HepG2 (cell line): ENCODE results near the gene SPHK2. TPM values are rescaled to one million over a fixed set of nuclear protein-coding genes. Genes with fewer than 3 reads are reported as not detected.

Source experiments
- BHLHE40 ChIP-seq: IDR thresholded peaks from 2 replicates; pipeline ENCODE4 v1.6.1; 2011; ENCODE audit warnings: low read length, improper control_type of control experiment
- KAT7 ChIP-seq: IDR thresholded peaks from 2 replicates; pipeline ENCODE4 v1.6.1; 2018; ENCODE audit warnings: borderline replicate concordance, missing compliant biosample characterization
- POGZ ChIP-seq: sonication (generic); formaldehyde crosslinking; IDR thresholded peaks from 2 replicates; pipeline ENCODE4 v1.4.0; 2020; ENCODE audit warnings: mild to moderate bottlenecking, missing genetic modification reagents
- SIX4 ChIP-seq: sonication (generic); formaldehyde crosslinking; IDR thresholded peaks from 2 replicates; pipeline ENCODE4 v1.4.0; 2020; ENCODE audit warnings: missing genetic modification reagents
- SRSF9 ChIP-seq: fragments of 200-400 bp; formaldehyde crosslinking; IDR thresholded peaks from 2 replicates; pipeline ENCODE4 v1.6.1; 2018; ENCODE audit warnings: borderline replicate concordance, mild to moderate bottlenecking, low read depth, low read length; ENCODE audit not compliant: insufficient read depth, poor library complexity, severe bottlenecking
- STAG1 ChIP-seq: sonication (generic); formaldehyde crosslinking; IDR thresholded peaks from 2 replicates; pipeline ENCODE4 v1.4.0; 2020; ENCODE audit warnings: missing genetic modification reagents
- ZHX1 ChIP-seq: sonication (generic); formaldehyde crosslinking; IDR thresholded peaks from 2 replicates; pipeline ENCODE4 v1.8.1; 2022; ENCODE audit warnings: low read depth, mild to moderate bottlenecking, missing genetic modification reagents
- ZNF124 ChIP-seq: sonication (generic); formaldehyde crosslinking; IDR thresholded peaks from 2 replicates; pipeline ENCODE4 v1.4.0; 2020; ENCODE audit warnings: missing genetic modification reagents
- ZNF274 ChIP-seq: sonication (generic); formaldehyde crosslinking; IDR thresholded peaks from 2 replicates; pipeline ENCODE4 v1.5.1; 2020; ENCODE audit warnings: mild to moderate bottlenecking, missing genetic modification reagents
- ZNF350 ChIP-seq: sonication (generic); formaldehyde crosslinking; IDR thresholded peaks from 2 replicates; pipeline ENCODE4 v1.4.0; 2020; ENCODE audit warnings: mild to moderate bottlenecking, low read depth, missing genetic modification reagents, borderline replicate concordance
- ZNF441 ChIP-seq: sonication (generic); formaldehyde crosslinking; IDR thresholded peaks from 2 replicates; pipeline ENCODE4 v1.7.0; 2021; ENCODE audit warnings: missing genetic modification reagents, borderline replicate concordance
- ZNF572 ChIP-seq: sonication (generic); formaldehyde crosslinking; IDR thresholded peaks from 2 replicates; pipeline ENCODE4 v1.5.1; 2020; ENCODE audit warnings: mild to moderate bottlenecking, missing genetic modification reagents
- polyA plus RNA-seq, 8 experiments: library from polyadenylated mRNA; depleted of rRNA in 3 of 8; stranded (reverse) in 7 of 8; unstranded in 1 of 8; fragments of >200 nt; fragmentation: Illumina TruSeq in 4 of 8; extraction: Trizol in 4 of 8; gene quantifications; 2 replicates each; pipeline versions ENCODE4 v1.2.1 to v1.2.3, GENCODE V29; 2011 to 2016; ENCODE audit warnings: low read depth in 4 of 8, missing spikeins in 1 of 8, mixed read lengths in 1 of 8; ENCODE audit not compliant: insufficient read depth in 1 of 8
- total RNA-seq, 5 experiments: library from RNA; depleted of rRNA; stranded (reverse); fragments of >200 nt; fragmentation: Illumina TruSeq; extraction: Trizol; gene quantifications; 2 replicates each; pipeline ENCODE4 v1.2.3, GENCODE V29; 2016; ENCODE audit warnings: low read depth in 1 of 5
- TF ChIP-seq, protein P1 (sequence below): sonication (generic); formaldehyde crosslinking; IDR thresholded peaks from 2 replicates; pipeline ENCODE4 v1.4.0; 2020; ENCODE audit warnings: missing genetic modification reagents, borderline replicate concordance
- TF ChIP-seq, protein P2 (sequence below): sonication (generic); formaldehyde crosslinking; IDR thresholded peaks from 2 replicates; pipeline ENCODE4 v1.8.1; 2022; ENCODE audit warnings: mild to moderate bottlenecking, missing genetic modification reagents
- TF ChIP-seq, protein P3 (sequence below): sonication (generic); formaldehyde crosslinking; IDR thresholded peaks from 2 replicates; pipeline ENCODE4 v1.4.0; 2020; ENCODE audit warnings: missing genetic modification reagents, mild to moderate bottlenecking, borderline replicate concordance

The SPHK2 gene
- total and polyA plus RNA-seq, 2 of the 13 experiments (the other 11 are each of a cell fraction or from before 2014, with no cell fraction given) = 2.9 to 14.4 TPM

GRCh38 chr19:48618916-48619691 lies at the start of gene SPHK2, which contains the start of gene RPL18 (continued):
- peak; percentile 93; the same call in 1 of the 2 replicates for TF ChIP-seq ZHX1
- 0 out of 2 replicates have a peak, but pooled peaks have one; percentile 34 for TF ChIP-seq ZNF572 (CRISPR knock-in tag)
- TF ChIP-seq, protein P1, sequence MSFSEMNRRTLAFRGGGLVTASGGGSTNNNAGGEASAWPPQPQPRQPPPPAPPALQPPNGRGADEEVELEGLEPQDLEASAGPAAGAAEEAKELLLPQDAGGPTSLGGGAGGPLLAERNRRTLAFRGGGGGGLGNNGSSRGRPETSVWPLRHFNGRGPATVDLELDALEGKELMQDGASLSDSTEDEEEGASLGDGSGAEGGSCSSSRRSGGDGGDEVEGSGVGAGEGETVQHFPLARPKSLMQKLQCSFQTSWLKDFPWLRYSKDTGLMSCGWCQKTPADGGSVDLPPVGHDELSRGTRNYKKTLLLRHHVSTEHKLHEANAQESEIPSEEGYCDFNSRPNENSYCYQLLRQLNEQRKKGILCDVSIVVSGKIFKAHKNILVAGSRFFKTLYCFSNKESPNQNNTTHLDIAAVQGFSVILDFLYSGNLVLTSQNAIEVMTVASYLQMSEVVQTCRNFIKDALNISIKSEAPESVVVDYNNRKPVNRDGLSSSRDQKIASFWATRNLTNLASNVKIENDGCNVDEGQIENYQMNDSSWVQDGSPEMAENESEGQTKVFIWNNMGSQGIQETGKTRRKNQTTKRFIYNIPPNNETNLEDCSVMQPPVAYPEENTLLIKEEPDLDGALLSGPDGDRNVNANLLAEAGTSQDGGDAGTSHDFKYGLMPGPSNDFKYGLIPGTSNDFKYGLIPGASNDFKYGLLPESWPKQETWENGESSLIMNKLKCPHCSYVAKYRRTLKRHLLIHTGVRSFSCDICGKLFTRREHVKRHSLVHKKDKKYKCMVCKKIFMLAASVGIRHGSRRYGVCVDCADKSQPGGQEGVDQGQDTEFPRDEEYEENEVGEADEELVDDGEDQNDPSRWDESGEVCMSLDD (CRISPR knock-in tag) = no peak
- TF ChIP-seq SRSF9 = no peak
- TF ChIP-seq ZNF350 = peak; percentile 99
- TF ChIP-seq, protein P2, sequence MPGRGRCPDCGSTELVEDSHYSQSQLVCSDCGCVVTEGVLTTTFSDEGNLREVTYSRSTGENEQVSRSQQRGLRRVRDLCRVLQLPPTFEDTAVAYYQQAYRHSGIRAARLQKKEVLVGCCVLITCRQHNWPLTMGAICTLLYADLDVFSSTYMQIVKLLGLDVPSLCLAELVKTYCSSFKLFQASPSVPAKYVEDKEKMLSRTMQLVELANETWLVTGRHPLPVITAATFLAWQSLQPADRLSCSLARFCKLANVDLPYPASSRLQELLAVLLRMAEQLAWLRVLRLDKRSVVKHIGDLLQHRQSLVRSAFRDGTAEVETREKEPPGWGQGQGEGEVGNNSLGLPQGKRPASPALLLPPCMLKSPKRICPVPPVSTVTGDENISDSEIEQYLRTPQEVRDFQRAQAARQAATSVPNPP (CRISPR knock-in tag) = peak; percentile 78; the same call in 1 of the 2 replicates
- peak; percentile 50; the same call in 1 of the 2 replicates for TF ChIP-seq SIX4 (CRISPR knock-in tag)
- TF ChIP-seq, protein P3, sequence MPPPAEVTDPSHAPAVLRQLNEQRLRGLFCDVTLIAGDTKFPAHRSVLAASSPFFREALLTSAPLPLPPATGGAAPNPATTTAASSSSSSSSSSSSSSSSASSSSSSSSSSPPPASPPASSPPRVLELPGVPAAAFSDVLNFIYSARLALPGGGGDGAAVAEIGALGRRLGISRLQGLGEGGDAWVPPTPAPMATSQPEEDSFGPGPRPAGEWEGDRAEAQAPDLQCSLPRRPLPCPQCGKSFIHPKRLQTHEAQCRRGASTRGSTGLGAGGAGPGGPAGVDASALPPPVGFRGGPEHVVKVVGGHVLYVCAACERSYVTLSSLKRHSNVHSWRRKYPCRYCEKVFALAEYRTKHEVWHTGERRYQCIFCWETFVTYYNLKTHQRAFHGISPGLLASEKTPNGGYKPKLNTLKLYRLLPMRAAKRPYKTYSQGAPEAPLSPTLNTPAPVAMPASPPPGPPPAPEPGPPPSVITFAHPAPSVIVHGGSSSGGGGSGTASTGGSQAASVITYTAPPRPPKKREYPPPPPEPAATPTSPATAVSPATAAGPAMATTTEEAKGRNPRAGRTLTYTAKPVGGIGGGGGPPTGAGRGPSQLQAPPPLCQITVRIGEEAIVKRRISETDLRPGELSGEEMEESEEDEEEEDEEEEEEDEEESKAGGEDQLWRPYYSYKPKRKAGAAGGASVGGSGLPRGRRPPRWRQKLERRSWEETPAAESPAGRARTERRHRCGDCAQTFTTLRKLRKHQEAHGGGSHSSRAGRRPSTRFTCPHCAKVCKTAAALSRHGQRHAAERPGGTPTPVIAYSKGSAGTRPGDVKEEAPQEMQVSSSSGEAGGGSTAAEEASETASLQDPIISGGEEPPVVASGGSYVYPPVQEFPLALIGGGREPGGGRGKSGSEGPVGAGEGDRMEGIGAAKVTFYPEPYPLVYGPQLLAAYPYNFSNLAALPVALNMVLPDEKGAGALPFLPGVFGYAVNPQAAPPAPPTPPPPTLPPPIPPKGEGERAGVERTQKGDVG (CRISPR knock-in tag) = peak; percentile 82; the same call in 1 of the 2 replicates
- no peak; the same call in 1 of the 2 replicates for TF ChIP-seq BHLHE40
- peak; percentile 86; the same call in 1 of the 2 replicates for TF ChIP-seq ZNF124 (CRISPR knock-in tag)
- peak; percentile 91 for TF ChIP-seq POGZ
- TF ChIP-seq STAG1 = 0 out of 2 replicates have a peak, but pooled peaks have one; percentile 7
- peak; percentile 71; the same call in 1 of the 2 replicates for TF ChIP-seq ZNF274 (CRISPR knock-in tag)
- TF ChIP-seq ZNF441 = peak; percentile 55; the same call in 1 of the 2 replicates
- TF ChIP-seq KAT7 = peak; percentile 95
